GM12801 (cell line): ENCODE data around the gene PTPMT1.

Source experiments
- TF ChIP-seq, protein P1 (sequence below): IDR thresholded peaks from one replicate; pipeline ENCODE4 v1.5.1; 2011; ENCODE audit warnings: control low read depth; ENCODE audit not compliant: insufficient read length; ENCODE audit errors: extremely low read depth

PTPMT1 gene

DNA sequence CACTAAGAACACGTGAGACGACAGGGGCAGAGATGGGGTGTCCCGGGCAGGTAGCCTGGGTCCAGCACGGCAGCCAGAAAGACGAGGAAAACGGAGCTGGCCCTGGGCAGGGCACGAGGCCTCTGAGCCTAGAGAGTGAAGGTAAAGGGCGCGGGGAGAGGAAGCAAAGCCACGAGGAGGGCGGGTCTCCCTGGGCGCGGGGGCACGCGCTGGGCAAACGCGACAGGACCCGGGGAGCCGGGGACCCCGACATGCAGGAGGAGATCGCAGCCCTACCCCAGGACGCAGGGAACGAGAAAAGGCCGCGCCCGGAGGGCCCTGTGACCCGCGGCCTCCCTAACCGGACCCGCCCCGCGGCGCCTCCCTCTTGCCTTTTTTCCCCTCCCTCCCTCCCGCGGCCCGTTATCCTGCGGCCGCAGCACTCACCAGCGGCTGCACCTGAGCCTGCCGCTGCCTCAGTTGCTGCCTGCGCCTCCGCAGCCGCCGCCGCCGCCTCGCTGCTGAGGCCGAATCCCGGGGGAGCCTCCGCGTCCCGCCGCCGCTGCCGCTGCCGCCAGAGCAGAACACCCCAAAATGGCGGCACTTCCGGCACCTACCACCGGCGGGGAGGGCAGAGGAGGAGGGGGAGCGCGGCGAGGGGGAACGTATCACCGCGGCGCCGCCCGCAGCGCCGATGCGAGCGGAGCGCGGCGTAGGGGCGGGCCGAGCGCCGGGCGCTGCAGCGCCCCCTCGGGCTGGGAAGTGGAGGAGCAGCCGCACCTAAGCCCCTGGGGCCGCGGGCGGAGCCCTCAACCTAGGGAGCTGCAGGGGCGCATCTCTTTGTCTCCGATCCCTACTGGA, 12.6 kb upstream of the PTPMT1 start, which contains the start of gene CELF1:
TSS of gene CELF1 (minus strand) at position 567 of the 840 bp plus-strand sequence. CDS start 53,609 bp downstream, outside the sequence.
- TF ChIP-seq, protein P1, sequence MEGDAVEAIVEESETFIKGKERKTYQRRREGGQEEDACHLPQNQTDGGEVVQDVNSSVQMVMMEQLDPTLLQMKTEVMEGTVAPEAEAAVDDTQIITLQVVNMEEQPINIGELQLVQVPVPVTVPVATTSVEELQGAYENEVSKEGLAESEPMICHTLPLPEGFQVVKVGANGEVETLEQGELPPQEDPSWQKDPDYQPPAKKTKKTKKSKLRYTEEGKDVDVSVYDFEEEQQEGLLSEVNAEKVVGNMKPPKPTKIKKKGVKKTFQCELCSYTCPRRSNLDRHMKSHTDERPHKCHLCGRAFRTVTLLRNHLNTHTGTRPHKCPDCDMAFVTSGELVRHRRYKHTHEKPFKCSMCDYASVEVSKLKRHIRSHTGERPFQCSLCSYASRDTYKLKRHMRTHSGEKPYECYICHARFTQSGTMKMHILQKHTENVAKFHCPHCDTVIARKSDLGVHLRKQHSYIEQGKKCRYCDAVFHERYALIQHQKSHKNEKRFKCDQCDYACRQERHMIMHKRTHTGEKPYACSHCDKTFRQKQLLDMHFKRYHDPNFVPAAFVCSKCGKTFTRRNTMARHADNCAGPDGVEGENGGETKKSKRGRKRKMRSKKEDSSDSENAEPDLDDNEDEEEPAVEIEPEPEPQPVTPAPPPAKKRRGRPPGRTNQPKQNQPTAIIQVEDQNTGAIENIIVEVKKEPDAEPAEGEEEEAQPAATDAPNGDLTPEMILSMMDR = peak; percentile 13

DNA sequence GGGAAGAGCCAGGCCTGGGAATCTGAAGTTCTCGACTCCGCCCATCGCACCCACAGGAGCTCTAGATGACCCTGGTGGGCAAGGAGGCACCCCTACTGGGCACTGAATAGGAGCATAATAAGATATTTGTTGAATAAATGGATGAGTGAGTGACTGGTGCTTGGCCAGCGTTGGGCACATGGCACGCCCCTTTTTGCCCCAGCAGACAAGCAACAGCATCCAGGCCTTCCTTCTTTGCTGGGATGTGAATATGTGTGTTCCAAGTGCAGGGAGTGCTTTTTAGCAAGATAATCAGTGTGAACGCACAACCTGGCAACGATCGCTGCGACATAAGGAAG, 12.0 kb upstream of the PTPMT1 start:
- TF ChIP-seq, protein P1 = no peak

DNA sequence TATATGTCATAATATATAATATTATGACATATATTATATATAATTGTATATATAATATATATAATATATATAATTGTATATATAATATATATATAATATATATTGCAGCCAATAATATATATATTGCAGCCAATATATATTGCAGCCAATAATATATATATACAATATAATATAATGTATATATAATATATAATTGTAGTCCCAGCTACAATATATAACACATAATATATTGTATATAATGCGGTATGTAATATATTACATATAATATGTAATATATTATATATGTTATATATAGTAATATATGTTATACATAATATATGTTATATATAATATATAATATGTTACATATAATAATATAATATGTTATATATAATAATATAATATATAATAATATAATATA, 6.7 kb upstream of the PTPMT1 start:
- TF ChIP-seq, protein P1 = no peak

DNA sequence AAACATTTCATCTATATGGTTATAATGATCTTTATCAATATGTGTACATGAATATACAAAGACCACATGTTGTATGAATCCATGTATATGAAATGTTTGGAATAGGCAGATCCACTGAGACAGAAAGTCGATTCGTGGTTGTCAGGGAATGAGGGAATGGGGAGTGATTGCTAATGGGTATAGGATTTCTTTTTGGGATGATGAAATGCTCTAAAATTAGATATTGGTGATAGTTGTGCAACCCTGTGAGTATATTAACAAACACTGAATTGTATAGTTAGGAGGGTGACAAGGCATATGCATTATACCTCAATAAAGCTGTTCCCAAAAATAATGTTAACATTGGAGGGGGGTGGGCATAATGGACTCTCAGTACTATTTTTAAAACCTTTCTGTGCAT, 5.0 kb upstream of the PTPMT1 start:
- TF ChIP-seq, protein P1 = no peak

DNA sequence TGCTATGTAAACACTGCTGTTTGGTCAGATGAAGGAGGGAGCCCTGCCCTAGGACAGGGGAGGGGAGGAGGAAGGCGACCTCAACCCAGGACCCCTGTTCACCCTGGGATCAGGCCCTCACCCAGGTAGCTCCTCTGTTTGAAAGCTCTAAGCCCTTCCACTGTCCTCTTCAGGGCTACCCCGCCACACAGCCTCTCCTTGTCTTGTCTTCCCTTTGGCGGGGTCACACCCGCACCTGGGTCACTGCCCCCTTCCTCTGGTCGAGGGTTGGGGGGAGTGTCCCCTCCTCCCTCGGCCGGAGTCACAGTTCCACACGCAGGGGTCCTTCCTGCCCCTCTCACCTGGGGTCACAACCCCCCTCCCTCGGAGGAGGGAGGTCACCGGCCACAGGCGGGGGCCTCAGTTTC, 463 bp upstream of the PTPMT1 start:
- TF ChIP-seq, protein P1 = no peak

DNA sequence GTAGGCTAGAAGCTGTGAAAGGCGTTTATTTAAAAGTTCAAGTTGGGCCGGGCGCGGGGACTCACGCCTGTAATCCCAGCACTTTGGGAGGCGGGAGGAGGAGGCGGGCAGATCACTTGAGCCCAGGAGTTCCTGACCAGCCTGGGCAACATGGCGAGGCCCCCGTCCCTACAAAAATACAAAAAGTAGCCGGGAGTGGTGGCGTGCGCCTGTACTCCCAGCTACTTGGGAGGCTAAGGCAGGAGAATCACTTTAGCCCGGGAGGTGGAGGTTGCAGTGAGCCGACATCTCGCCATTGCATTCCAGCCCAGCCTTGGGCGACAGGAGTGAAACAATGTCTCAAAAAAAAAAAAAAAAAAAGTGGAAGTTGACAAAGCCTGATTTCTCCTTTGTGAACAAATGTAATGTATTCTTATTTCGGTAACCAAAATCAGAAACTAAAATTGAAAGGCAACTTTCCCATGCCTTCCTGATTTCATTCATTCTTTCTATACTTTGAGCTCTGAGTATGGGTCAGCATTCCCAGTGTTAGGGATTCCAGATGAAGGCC, 825 bp downstream of the PTPMT1 start:
- TF ChIP-seq, protein P1 = no peak

DNA sequence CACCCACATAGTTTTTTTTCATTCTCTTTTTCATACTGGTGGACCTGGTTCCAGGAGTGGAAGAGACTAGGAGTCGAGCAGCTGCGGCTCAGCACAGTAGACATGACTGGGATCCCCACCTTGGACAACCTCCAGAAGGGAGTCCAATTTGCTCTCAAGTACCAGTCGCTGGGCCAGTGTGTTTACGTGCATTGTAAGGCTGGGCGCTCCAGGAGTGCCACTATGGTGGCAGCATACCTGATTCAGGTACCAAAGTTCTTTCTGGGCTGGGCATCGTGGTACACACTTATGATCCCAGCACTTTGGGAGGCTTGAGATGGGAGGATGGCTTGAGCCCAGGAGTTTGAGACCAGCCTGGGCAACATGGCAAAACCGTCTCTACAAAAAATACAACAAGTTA, 4.2 kb downstream of the PTPMT1 start:
- TF ChIP-seq, protein P1 = no peak
